ENCODE measurements around the gene CCR1. TPM values are rescaled to one million over a fixed set of nuclear protein-coding genes. Genes with fewer than 3 reads are reported as not detected.
"Not testable (repeated sequence)": the region's sequence is repeated elsewhere in the genome, so short reads cannot be mapped to it uniquely, and the experiment has no call there.

CCR1 gene
- total and polyA plus RNA-seq, 2 of the 13 experiments (the other 11 are each of a cell fraction or from before 2014, with no cell fraction given): not detected

DNA sequence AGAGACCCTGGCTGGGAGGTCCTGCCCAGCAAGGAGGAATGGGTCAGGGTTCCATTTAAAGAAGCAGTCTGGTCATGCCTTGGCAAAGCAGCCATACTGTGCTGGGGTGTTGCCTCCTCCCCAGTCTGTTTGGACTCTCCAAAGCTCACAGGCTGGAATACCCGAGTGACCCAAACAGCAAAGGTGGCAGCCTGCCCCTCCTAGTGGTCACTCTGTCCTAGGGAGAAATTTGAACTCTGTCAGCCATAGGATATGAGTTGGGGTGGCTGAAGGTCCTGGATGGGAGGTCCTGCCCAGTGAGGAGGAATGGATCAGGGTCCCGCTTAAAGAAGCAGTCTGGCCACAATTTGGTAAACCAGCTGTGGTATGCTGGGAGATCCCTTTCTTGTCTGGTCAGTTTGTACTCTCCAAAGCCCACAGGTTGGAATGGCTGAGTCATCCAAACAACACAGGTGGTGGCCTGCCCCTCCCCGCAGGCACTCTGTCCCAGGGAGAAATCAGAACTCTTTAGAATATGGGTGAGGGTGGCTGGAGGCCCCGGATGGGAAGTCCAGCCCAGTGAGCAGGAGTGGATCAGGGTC lies 45.0 kb downstream of the CCR1 start:
- no peaks in the 10 kb centered on the region for H4K20me1 ChIP-seq (ENCODE audit: insufficient read depth, low read length)
- H2AFZ ChIP-seq (ENCODE audit: low read length): no peak overlapping the region
- no peak overlapping the region for H3K9ac ChIP-seq (ENCODE audit: insufficient read depth, low read depth, low read length)
- 0% methylated on average over 2 of the region's 4 CpGs for WGBS (ENCODE audit: low lambda C conversion rate)
- H3K4me3 ChIP-seq (replicated peaks in 1 of 3; ENCODE audit: insufficient read depth in 1 of 3, low read depth in 2 of 3, low read length in 3 of 3): no peak overlapping the region
- H3K27me3 ChIP-seq (ENCODE audit: control insufficient read depth in 1 of 2, insufficient read depth in 2 of 2, low read length in 2 of 2): no peaks in the 10 kb centered on the region
- no peaks in the 10 kb centered on the region for H3K36me3 ChIP-seq (replicated peaks in 1 of 2; ENCODE audit: control insufficient read depth in 1 of 2, insufficient read depth in 2 of 2, low read length in 2 of 2)
- H3K79me2 ChIP-seq (ENCODE audit: insufficient read depth, low read length): no peaks in the 10 kb centered on the region
- peak overlapping the region; percentile 20 for H3K4me2 ChIP-seq (ENCODE audit: low read depth, low read length)
- intact Hi-C loops (cut with micrococcal nuclease; ENCODE audit: unreplicated experiment): no loop called here
- no peak overlapping the region for H3K27ac ChIP-seq (ENCODE audit: extremely low read length, insufficient read depth, low read length)
- FAIRE-seq: no peak
- CTCF ChIA-PET (ENCODE audit: low intra/inter-chr PET ratio, low total read pairs): no interaction called here
- TF ChIP-seq ZNF251 (CRISPR knock-in tag; IDR thresholded peaks at IDR 0.05) (no peak), ZNF713 (CRISPR knock-in tag; IDR thresholded peaks at IDR 0.05) (no peak), KDM2A (CRISPR knock-in tag; IDR thresholded peaks at IDR 0.05; ENCODE audit: borderline replicate concordance, low read depth) (no peak), FOSL2 (CRISPR knock-in tag; IDR thresholded peaks at IDR 0.05) (peak; percentile 40)
- TF ChIP-seq, protein P1, sequence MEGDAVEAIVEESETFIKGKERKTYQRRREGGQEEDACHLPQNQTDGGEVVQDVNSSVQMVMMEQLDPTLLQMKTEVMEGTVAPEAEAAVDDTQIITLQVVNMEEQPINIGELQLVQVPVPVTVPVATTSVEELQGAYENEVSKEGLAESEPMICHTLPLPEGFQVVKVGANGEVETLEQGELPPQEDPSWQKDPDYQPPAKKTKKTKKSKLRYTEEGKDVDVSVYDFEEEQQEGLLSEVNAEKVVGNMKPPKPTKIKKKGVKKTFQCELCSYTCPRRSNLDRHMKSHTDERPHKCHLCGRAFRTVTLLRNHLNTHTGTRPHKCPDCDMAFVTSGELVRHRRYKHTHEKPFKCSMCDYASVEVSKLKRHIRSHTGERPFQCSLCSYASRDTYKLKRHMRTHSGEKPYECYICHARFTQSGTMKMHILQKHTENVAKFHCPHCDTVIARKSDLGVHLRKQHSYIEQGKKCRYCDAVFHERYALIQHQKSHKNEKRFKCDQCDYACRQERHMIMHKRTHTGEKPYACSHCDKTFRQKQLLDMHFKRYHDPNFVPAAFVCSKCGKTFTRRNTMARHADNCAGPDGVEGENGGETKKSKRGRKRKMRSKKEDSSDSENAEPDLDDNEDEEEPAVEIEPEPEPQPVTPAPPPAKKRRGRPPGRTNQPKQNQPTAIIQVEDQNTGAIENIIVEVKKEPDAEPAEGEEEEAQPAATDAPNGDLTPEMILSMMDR (CRISPR knock-in tag; IDR thresholded peaks at IDR 0.05): peak; percentile 28
- TF ChIP-seq, protein P2, sequence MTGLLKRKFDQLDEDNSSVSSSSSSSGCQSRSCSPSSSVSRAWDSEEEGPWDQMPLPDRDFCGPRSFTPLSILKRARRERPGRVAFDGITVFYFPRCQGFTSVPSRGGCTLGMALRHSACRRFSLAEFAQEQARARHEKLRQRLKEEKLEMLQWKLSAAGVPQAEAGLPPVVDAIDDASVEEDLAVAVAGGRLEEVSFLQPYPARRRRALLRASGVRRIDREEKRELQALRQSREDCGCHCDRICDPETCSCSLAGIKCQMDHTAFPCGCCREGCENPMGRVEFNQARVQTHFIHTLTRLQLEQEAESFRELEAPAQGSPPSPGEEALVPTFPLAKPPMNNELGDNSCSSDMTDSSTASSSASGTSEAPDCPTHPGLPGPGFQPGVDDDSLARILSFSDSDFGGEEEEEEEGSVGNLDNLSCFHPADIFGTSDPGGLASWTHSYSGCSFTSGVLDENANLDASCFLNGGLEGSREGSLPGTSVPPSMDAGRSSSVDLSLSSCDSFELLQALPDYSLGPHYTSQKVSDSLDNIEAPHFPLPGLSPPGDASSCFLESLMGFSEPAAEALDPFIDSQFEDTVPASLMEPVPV (CRISPR knock-in tag; IDR thresholded peaks at IDR 0.05): no peak
- peak; percentile 83 for ATAC-seq
- in situ Hi-C loops (cut with HindIII; ENCODE audit: extremely low pct_ligation_motif_present, low pct_unique_long_range_greater_than_20kb): no loop called here
- peaks cover 23% of the 10 kb centered on the region for H3K4me1 ChIP-seq (ENCODE audit: insufficient read depth, low read length)
- DNase-seq (ENCODE audit: low spot score): peak; percentile 20
- no peaks in the 10 kb centered on the region for H3K9me3 ChIP-seq (ENCODE audit: low read length)
- BruUV-seq (replicated peaks): no TSS peak
- POLR2A ChIA-PET: no interaction called here

DNA sequence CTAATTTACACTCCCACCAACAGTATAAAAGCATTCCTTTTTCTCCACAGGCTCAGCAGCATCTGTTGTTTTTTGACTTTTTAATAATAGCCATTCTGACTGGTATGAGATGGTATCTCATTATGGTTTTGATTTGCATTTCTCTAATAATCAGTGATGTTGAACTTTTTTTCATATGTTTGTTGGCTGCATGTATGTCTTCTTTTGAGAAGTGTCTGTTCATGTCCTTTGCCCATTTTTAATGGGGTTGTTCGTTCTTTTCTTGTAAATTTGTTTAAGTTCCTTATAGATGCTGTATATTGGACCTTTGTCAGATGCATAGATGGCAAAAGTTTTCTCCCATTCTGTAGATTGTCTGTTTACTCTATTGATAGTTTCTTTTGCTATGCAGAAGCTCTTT lies 50.4 kb downstream of the CCR1 start:
- H3K4me2 ChIP-seq (ENCODE audit: low read depth, low read length); H3K27me3 ChIP-seq (ENCODE audit: control insufficient read depth in 1 of 2, insufficient read depth in 2 of 2, low read length in 2 of 2); H3K4me3 ChIP-seq (replicated peaks in 1 of 3; ENCODE audit: insufficient read depth in 1 of 3, low read depth in 2 of 3, low read length in 3 of 3); H3K27ac ChIP-seq (ENCODE audit: extremely low read length, insufficient read depth, low read length); H2AFZ ChIP-seq (ENCODE audit: low read length); H4K20me1 ChIP-seq (ENCODE audit: insufficient read depth, low read length); BruUV-seq (replicated peaks); H3K9me3 ChIP-seq (ENCODE audit: low read length); CTCF ChIA-PET (ENCODE audit: low intra/inter-chr PET ratio, low total read pairs); H3K9ac ChIP-seq (ENCODE audit: insufficient read depth, low read depth, low read length); H3K36me3 ChIP-seq (replicated peaks in 1 of 2; ENCODE audit: control insufficient read depth in 1 of 2, insufficient read depth in 2 of 2, low read length in 2 of 2); ATAC-seq; DNase-seq (ENCODE audit: low spot score); FAIRE-seq; in situ Hi-C loops (cut with HindIII; ENCODE audit: extremely low pct_ligation_motif_present, low pct_unique_long_range_greater_than_20kb); intact Hi-C loops (cut with micrococcal nuclease; ENCODE audit: unreplicated experiment); H3K79me2 ChIP-seq (ENCODE audit: insufficient read depth, low read length); POLR2A ChIA-PET: not testable (repeated sequence)
- WGBS (ENCODE audit: low lambda C conversion rate): 0% methylated on average over 1 of the region's 1 CpG
- H3K4me1 ChIP-seq (ENCODE audit: insufficient read depth, low read length): peaks cover 10% of the 10 kb centered on the region
